H1 (cell line): ENCODE data around the gene PDE9A.

Source experiments
- ATF2 ChIP-seq: IDR thresholded peaks from 2 replicates; pipeline ENCODE4 v1.6.1; 2012; ENCODE audit warnings: low read length, inconsistent platforms
- CTCF ChIP-seq, 3 experiments: IDR thresholded peaks; 1 replicate in 2 of 3; 2 replicates in 1 of 3; pipeline versions ENCODE4 v1.5.1 to v1.6.1; 2011; ENCODE audit warnings: low read length in 3 of 3, mild to moderate bottlenecking in 3 of 3, inconsistent platforms in 2 of 3, low read depth in 1 of 3, moderate library complexity in 1 of 3; ENCODE audit not compliant: insufficient read depth in 1 of 3; ENCODE audit errors: control extremely low read depth in 1 of 3
- EGR1 ChIP-seq: IDR thresholded peaks from 2 replicates; pipeline ENCODE4 v1.6.1; 2011; ENCODE audit warnings: low read depth, low read length, borderline replicate concordance
- EP300 ChIP-seq, 2 experiments: IDR thresholded peaks; 1 replicate in 1 of 2; 2 replicates in 1 of 2; pipeline ENCODE4 v1.6.1; 2011 to 2012; ENCODE audit warnings: low read depth in 2 of 2, low read length in 2 of 2, mild to moderate bottlenecking in 2 of 2, borderline replicate concordance in 1 of 2, inconsistent platforms in 1 of 2, moderate library complexity in 1 of 2
- JUN ChIP-seq: IDR thresholded peaks from 2 replicates; pipeline ENCODE4 v1.6.1; 2011; ENCODE audit warnings: low read depth, mild to moderate bottlenecking, improper control_type of control experiment, low read length
- MAFK ChIP-seq: IDR thresholded peaks from 2 replicates; pipeline ENCODE4 v1.6.1; 2012; ENCODE audit warnings: low read depth, mild to moderate bottlenecking, improper control_type of control experiment, low read length
- MAX ChIP-seq: IDR thresholded peaks from 2 replicates; pipeline ENCODE4 v1.6.1; 2012; ENCODE audit warnings: inconsistent platforms
- POLR2A ChIP-seq, 2 experiments: IDR thresholded peaks; 1 replicate in 1 of 2; 2 replicates in 1 of 2; pipeline ENCODE4 v1.6.1; 2011; ENCODE audit warnings: low read depth in 2 of 2, low read length in 2 of 2, mild to moderate bottlenecking in 2 of 2; ENCODE audit errors: control extremely low read depth in 1 of 2
- POLR2AphosphoS5 ChIP-seq: IDR thresholded peaks from 2 replicates; pipeline ENCODE4 v1.6.1; 2011; ENCODE audit warnings: low read depth, low read length
- TAF1 ChIP-seq: IDR thresholded peaks from 2 replicates; pipeline ENCODE4 v1.6.1; 2011; ENCODE audit warnings: mild to moderate bottlenecking, low read depth, low read length

- TF ChIP-seq EP300 (IDR thresholded peaks at IDR 0.05; ENCODE audit: borderline replicate concordance in 1 of 2, low read depth in 2 of 2, low read length in 2 of 2) (no peak), JUN (no peak), MAFK (no peak), CTCF (IDR thresholded peaks at IDR 0.05; ENCODE audit: control extremely low read depth in 1 of 3, insufficient read depth in 1 of 3, low read depth in 1 of 3, low read length in 3 of 3) (no peak), POLR2A (IDR thresholded peaks at IDR 0.05; ENCODE audit: control extremely low read depth in 1 of 2, low read depth in 2 of 2, low read length in 2 of 2) (no peak), POLR2AphosphoS5 (no peak), EGR1 (no peak), TAF1 (no peak), ATF2 (no peak), MAX (no peak)
These were observed 42.4 kb downstream of the PDE9A start for GRCh38 chr21:42695697-42696380.
